NCI-H1930 (cell line): ENCODE results near the gene C1orf159.

Experiments used
- DNase-seq, 2 experiments: peaks; one replicate each; lab custom pipeline; 2025; lab: John Stamatoyannopoulos, UW

C1orf159 gene

DNA sequence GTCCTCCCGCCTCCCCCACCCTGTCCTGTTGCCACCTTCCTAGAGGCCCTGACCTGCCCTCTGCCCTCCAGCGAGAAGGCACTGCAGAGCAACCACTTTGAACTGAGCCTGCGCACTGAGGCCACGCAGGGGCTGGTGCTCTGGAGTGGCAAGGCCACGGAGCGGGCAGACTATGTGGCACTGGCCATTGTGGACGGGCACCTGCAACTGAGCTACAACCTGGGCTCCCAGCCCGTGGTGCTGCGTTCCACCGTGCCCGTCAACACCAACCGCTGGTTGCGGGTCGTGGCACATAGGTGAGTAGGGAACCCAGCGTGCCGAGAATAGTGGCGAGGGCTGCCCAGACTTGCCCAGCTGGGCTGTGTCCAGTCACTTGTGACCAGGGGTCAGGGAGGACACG is 62.2 kb downstream of the C1orf159 start:
- DNase-seq = no peak

DNA sequence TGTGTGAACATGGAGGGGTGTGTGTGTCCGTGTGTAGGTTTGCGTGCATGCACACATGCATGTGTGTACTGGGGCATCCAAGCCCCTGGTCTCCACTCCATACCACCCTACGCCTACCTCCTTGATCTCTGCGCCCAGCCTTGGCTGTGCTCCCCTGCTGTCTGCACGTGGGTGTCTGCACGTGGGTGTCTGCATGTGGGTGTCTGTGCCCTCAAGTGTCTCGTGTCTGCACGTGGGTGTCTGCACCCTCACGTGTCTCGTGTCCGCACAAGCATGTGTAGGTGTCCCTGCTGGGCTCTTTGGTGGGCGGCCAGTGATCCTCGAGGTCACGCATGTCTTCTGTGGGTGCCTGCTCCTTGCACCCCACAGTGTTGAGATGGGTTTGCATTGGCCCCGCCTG is 62.9 kb downstream of the C1orf159 start:
- no peak for DNase-seq

DNA sequence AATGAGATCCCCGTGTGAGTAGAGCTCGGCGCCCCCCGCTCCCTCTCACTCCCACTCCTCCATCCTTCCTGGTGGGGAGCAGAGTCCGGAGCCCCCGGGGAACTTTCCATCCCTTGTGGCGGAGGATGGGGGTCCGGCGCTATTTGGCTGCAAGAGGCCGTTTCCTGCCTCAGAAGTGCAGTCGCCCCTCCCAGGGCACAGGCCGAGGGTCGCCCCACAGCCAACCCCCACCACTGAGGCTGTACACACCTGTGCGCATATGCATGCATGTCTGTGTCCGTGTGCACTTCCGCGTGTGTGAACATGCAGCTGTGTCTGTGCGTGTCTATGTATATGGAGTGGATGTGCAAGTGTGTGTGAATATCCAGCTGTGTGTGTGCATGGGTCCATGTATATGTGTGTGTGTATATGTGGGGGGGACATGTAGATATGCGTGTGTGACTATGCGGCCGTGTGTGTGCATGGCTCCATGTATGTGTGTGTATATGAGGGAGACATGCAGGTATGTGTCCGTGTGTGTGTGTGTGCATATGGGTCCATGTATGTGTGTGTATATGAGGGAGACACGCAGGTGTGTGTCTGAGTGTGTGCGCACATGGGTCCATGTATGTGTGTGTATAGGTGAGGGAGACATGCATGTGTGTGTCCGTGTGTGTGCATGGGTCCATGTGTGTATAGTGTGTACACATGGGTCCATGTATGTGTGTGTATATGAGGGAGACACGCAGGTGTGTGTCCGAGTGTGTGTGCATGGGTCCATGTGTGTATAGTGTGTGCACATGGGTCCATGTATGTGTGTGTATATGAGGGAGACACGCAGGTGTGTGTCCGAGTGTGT is 63.7 kb downstream of the C1orf159 start:
- DNase-seq = no peak

GRCh38 chr1:1051127-1051810 is 64.6 kb downstream of the C1orf159 start:
- DNase-seq = no peak

DNA sequence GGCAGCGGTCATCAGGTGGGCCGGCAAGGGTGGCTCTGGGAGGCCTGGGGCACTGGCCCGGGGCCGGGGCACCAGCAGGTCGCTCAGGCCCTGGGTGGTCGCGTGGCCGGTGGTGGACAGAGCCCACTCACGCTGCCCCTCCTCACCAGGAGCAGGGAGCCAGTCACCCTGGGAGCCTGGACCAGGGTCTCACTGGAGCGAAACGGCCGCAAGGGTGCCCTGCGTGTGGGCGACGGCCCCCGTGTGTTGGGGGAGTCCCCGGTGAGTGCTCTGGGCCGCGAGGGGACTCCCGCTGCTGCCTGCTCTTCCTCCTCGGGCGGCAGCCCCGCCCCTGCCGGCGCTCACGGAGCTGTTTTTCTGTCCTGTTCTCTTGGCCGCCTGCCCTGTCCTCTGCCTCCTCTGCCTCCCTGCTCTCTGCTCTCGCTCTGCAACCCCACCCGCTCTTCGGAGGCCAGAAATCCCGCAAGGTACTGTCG is 65.3 kb downstream of the C1orf159 start:
- no peak for DNase-seq

DNA sequence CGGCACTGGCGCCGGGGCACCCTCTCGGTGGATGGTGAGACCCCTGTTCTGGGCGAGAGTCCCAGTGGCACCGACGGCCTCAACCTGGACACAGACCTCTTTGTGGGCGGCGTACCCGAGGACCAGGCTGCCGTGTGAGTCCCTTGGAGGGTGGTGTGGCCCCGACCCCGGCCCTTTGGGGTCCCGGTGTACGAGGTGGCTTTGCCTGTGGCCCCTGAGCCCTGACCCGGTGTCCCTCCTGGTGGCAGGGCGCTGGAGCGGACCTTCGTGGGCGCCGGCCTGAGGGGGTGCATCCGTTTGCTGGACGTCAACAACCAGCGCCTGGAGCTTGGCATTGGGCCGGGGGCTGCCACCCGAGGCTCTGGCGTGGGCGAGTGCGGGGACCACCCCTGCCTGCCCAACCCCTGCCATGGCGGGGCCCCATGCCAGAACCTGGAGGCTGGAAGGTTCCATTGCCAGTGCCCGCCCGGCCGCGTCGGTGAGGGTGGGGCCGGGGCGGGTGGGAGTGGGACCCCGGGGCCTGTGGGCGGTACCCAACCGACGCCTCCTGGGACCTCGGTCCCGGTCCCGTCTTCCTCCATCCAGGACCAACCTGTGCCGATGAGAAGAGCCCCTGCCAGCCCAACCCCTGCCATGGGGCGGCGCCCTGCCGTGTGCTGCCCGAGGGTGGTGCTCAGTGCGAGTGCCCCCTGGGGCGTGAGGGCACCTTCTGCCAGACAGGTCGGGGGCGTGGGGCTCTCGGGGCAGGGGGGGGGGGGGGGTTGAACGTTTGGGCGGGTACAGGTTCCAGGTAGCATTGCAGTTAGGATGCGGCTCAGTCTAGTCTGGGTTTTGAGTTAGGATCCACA is 66.3 kb downstream of the C1orf159 start:
- DNase-seq = no peak

DNA sequence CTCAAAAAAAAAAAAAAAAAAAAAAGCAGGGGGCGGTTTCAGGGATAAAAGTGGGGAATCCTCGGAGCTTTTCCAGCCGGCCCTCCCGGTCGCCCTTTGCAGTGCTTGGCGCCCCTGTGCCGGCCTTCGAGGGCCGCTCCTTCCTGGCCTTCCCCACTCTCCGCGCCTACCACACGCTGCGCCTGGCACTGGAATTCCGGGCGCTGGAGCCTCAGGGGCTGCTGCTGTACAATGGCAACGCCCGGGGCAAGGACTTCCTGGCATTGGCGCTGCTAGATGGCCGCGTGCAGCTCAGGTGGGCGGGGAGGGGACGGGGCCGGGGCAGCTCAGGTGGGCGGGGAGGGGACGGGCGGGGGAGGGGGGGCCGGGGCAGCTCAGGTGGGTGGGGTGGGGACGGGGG is 67.1 kb downstream of the C1orf159 start:
- no peak for DNase-seq

DNA sequence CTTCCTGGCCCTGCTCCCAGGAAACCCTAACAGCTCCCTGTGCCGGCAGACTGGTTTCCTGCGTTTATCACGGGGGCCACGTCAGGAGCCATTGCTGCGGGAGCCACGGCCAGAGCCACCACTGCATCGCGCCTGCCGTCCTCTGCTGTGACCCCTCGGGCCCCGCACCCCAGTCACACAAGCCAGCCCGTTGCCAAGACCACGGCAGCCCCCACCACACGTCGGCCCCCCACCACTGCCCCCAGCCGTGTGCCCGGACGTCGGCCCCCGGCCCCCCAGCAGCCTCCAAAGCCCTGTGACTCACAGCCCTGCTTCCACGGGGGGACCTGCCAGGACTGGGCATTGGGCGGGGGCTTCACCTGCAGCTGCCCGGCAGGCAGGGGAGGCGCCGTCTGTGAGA is 67.9 kb downstream of the C1orf159 start:
- no peak for DNase-seq

- DNase-seq = no peak
Observed at GRCh38 chr1:1047407-1047806, 68.5 kb downstream of the C1orf159 start.

GRCh38 chr1:1046767-1047166 is 69.1 kb downstream of the C1orf159 start:
- no peak for DNase-seq

GRCh38 chr1:1046243-1046642 is 69.6 kb downstream of the C1orf159 start:
- no peak for DNase-seq

- no peak for DNase-seq
Observed at GRCh38 chr1:1045129-1045528, 70.8 kb downstream of the C1orf159 start.

GRCh38 chr1:1044455-1045078 is 71.3 kb downstream of the C1orf159 start:
- DNase-seq = no peak

DNA sequence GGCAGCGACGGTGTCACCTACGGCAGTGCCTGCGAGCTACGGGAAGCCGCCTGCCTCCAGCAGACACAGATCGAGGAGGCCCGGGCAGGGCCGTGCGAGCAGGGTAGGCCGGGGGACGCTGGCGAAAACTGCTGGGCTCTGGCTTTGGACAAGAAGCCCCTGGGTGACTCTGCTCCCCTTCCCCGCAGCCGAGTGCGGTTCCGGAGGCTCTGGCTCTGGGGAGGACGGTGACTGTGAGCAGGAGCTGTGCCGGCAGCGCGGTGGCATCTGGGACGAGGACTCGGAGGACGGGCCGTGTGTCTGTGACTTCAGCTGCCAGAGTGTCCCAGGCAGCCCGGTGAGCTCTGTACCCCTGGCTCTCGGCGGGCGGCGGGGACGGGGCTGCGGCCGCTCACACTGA is 72.0 kb downstream of the C1orf159 start:
- DNase-seq = no peak

GRCh38 chr1:1043411-1043810 is 72.5 kb downstream of the C1orf159 start:
- DNase-seq = no peak

DNA sequence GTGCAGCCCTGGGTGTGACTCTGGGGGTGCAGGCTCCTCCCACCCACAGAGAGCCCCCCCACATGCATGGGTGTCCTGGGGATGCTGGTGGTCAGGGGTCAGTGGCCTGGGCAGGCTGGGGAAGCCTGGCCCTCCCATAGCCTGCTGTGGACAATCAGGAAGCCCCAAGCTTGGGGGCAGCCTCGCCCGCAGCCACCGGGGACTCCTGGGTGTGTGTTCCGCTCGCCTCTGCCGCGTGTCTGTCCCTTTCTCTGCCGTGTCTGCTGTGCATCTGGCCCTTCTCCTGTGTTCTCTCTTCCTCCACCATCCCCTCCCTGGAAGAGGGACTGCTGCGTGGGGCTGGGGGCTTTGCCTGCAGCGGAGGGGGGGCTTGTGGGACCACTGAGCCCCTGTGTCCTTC is 73.1 kb downstream of the C1orf159 start:
- DNase-seq = no peak

DNA sequence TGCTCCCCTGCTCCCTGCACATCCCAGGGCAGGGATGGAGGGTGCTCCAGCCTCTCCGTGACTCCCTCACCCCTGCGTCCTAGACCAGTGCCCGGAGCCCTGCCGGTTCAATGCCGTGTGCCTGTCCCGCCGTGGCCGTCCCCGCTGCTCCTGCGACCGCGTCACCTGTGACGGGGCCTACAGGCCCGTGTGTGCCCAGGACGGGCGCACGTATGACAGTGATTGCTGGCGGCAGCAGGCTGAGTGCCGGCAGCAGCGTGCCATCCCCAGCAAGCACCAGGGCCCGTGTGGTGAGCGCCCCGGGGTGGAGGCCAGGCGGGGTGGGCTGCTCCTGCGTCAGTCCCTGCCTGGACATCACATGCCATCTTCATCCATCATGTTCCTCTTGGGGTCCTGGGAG is 74.0 kb downstream of the C1orf159 start:
- no peak for DNase-seq

- peak in 1 of 2 experiments; percentile 43 for DNase-seq
Observed at GRCh38 chr1:1041092-1041523, 74.8 kb downstream of the C1orf159 start.

GRCh38 chr1:1040004-1040991 is 75.6 kb downstream of the C1orf159 start:
- peak; percentile 75 to 84 for DNase-seq

GRCh38 chr1:1039145-1039910 is 76.6 kb downstream of the C1orf159 start:
- DNase-seq = no peak
